Measurements from ENCODE around the gene IGSF22.

The IGSF22 gene

DNA sequence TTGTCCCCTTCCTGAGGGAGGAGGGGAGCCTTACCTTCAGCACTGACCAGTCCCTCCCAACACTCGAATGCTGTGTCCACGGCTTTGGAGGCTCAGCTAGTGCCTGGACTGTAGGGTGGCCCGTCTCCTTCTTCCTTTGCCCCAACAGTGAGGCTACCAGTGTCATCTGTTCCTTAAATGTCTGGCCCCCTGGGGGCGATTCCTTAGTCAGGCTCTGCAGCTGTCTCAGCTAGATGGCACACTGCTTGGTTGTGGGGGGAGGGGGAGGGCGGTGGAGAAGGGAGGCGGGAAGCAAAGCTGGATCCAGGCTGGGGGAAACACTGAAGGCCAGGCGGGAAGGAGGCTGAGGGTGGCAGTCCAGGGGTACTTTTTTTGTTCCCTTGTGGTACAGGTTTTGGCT, at the start of gene IGSF22:
Gene IGSF22 (minus strand): TSS at position 149 of the 400 bp plus-strand sequence. CDS start 1,952 bp downstream, outside the sequence.
- FAIRE-seq, result no peak

DNA sequence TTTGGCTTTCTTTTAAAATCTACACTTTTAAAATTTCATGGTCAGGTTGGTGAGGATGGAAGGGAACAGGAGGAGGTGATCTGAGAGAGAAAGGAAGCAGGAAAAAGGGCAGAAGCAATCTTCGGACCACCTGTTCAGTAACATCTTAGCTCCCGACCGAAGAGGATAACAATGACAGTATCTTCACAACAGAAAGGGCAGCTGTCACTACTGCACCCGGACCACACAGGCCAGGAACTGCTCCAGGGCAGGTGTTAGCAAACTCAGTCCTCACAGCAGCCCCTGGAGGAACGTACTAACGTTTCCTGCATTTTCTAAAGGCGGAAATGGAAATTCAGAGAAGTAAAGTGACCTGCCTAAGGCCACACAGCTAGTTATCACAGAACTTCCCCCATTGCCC, 48.8 kb upstream of the IGSF22 start:
- FAIRE-seq, result no peak

DNA sequence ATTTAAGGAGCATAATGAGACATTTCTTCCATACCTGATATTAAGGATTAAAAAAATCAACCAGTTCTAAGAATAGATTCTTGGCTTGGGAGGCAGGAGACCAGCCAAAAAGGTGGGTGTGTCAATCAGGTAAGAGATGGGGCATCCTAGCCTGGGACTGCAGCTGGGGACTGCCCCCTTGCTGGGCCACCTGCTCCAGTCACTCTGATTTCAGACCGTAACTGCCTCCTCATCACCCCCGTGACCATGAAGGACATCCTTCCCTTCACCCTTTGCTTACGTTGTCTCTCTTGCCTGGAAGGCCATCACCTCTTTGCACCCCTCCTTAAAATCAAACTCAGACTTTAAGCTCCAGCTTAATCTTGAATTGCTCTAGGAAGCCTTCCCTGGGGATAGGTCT, 47.7 kb upstream of the IGSF22 start:
- no peak for FAIRE-seq

DNA sequence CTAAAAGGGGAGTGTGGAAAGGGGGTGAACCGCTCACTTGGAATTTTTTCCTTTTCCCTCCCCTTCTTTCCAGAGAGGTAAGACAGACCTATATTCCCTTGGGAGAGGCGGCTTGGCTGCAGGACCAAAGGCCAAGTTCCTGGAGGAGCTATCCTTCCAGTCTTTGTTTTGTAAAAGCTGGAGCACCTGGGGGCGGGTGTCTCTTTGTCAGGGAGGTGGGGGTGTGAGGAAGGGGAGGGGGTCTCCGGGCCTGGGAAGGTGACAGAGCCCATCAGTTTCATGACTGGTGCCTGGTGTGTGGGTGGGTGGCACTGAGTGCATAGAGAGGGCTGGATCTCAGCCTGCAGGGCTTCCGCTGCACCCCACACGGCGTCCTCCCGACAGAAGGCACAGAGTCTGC, 47.1 kb upstream of the IGSF22 start:
- FAIRE-seq, result no peak

DNA sequence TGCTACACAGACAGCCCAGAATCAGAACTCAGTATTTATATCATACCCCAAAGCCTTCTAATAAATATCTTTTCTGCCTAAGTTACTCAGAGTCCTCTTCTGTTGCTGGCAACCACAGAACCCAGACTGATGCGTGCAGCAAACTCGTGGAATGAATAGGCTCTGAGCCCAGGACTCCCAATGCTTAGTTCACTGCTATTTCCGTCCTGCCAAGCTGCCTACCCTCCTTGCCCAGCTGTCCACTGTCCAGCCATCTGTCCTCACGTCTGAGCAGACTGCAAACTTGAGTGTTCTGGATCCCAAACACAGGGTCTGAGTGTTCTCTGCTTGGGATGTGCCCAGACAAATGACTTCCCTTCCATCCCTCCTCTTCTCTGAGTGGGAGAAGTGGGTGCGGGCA, 46.2 kb upstream of the IGSF22 start:
- no peak for FAIRE-seq

DNA sequence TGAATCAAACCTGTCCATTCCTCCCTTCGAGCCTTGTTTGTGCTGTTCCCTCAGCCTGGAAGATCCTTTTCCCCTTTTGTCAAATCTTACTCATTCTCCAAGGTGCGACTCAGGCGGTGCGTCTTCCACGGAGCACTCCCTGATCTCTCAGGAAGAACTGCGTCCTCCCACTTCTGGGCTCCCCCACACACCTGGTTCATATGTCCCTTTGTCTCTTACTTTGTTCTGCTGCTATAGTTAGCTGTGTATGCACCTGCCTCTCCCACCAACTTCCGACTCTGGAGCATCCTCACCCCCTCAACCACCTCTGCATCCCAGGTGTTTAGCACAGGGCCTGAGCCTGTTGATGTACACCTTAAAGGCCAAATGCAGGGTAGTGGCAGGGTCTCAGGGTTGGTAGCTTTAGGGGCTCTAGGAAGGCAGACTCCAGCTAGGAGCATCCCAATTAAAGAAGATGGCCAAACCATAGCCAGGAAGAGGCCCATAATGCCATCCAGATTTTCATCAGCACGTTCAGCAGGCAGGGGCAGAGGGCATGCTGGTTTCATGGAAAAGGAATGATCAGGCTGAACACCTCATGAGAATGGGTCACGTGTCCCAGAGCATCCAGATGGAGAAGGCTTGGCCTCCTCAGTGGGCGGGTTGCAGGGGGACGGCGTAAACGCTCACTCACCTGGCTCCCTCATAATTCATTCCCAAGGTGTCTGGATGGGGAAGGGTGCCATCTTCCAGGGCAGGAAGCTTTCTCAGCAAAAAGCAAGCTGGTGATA, 45.5 kb upstream of the IGSF22 start:
- no peak for FAIRE-seq

DNA sequence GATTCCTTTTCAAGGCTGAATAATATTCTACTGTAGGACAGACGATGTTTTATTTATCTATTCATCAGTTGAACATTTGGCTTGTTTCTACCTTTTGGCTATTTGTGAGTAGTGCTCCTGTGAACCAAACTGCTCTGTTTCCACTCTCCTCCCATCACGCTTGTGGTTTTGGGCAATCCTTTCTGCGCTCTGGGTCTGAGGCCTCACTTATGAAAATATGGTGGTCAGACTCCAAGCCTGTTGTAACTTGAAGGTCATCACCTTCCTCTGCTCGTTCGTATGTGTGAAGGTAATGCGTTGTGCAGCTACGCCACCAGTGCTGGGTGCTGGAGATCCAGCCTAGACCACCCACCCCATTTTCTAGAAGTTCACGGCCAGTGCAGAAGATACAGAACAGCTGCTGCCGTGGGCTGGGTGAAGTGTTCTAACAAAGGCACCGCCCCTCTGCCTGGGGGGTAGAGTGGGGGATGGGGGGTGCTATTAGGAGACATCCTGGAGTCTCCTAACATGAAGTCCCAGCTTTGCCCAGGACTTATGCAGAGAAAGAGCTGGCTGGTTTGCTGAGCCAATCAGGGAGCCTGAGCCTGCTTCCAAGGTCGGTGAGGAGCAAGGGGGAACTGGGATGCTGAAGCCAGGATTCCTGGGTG, 44.6 kb upstream of the IGSF22 start:
- no peak for FAIRE-seq

DNA sequence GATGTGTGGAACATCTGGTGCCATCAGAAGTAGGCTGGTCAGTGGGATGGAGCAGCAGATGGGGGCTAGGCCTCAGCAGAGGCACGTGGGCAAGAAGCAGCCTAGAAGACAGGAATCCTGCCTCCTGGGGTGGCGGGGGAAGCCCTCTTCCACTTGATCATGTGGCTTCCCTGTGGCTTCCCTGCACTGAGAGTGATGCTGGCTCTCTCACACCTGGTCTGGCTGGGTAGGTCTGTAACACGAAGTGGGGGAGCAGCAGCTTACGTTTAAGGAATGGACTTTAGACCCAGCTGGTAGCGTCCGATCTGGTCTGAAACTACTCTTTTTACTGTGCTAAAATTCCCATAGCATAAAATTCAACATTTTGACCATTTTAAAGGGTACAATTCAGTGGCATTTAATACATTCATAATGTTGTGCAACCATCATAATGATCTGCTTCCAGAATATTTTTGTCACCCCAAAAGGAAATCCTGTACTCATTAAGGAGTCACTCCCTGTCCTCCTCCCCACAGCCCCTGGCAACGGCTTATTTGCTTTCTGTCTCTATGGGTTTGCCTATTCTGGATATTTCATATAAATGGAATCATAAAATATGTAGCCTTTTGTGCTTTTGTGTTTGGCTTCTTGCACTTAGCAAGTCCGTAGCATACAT, 43.9 kb upstream of the IGSF22 start:
- no peak for FAIRE-seq

DNA sequence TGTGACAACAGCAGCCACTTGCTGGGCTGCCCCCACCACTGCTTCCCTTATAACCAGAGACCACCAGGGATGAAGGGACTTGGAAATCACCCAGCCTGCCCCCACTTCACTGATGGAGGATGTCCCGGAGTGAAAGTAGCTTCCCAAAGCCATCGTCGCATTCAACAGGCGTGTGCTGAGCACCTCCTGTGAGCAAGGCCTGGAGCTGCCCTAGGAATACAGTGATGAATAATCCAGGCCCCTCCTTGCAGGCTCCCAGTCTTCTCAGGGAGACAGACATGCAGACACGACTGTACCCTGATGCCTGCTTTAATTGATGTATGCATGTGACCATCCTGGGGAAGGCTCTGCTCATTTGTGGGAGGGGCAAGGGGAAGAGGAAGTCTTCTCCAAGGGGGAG, 43.0 kb upstream of the IGSF22 start:
- no peak for FAIRE-seq

DNA sequence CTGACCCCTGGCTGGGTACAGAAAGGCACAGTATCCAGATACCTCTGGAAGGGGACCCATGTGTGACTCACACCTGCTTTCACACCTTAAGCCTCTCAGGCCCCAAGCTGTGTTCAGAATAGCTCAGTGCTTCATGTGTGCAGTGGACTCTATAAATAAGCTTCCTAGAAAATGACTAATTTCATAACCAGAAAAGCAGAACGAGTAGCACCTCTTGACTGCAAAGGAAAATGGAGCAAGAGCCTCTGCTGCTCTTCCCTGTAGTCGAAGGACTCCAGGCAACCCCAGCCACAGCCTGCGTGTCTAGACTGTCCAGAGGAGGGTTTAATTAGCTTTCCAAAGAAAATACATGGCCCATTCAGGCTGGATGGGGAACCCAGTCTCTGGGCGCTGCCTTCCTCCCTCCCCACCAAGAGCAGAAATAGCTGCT, 42.5 kb upstream of the IGSF22 start:
- FAIRE-seq, result no peak

DNA sequence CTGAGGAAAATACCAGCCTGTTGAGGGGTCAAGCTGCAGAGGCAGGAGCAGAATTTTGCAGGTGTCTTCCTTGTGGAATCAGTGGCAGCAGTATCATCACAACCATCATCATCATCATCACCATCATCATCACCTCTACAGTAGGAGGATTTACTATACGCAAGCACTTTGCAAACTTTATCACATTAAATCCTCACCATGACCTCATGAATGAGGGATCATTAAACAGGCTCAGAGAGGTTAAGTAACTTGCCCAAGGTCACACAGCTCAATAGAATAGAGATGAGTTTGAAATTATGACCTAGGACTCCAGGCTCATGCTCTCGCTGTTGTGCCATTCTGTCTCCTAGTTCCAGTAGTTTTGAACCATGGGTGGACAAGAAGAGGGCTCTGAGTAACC, 40.0 kb upstream of the IGSF22 start:
- no peak for FAIRE-seq

DNA sequence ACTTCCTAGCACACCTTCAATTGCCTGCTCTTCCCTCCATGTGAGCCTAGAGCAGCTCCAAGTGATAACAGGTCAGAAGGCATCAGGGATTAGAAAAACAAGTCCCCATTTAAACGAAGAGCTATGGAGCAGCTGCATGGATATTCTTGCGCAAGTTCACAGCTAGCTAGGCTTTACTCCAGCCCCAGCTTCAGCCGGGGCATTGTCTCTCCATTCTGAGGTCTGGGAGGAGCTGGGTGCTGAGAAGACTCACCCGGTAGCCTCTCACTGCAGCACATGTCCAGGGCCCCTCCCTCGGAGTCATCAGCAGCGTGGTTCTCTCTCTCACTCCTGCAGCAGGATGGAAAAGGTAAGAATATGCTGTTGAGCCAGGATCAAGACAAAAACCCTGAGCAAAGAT, 39.6 kb upstream of the IGSF22 start:
- no peak for FAIRE-seq

DNA sequence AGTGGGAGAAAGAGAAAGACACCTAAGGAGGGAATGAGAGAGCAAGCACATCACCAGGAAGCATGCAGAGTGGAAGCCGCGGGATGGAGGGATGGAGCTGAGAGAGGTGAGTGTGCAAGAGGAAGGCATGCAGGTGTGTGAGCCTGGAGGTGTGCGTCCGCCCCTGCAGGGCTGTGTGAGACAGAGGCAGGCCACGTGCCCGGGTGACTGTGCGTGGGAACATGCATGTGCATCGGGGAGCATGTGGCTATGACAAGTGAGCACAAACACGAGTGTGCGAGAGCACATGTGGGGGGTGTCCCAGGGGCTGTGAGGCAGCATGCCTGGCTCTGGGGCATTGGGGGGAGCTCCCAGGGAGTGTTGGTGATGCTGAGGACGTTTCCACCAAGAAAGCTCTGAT, 35.8 kb upstream of the IGSF22 start:
- FAIRE-seq, result no peak

DNA sequence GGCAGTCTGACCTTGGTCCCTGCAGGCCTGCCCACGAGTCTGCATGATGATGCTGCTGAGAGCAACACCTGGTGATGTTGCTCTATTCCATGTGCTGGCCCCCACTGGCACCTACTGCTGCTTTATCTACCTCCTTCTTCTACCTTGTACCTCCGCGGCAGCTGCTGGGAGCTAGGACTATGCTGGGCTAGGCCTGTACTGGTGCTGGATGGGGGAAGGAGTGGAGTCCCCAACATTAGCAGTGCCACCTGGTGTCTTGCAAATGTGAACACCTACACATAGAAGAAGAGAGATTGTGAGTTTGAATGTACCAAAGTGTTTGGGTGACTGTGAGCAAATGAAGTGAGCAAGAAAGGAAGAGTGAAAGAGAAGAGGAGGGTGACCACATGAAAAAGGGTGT, 35.2 kb upstream of the IGSF22 start:
- no peak for FAIRE-seq

DNA sequence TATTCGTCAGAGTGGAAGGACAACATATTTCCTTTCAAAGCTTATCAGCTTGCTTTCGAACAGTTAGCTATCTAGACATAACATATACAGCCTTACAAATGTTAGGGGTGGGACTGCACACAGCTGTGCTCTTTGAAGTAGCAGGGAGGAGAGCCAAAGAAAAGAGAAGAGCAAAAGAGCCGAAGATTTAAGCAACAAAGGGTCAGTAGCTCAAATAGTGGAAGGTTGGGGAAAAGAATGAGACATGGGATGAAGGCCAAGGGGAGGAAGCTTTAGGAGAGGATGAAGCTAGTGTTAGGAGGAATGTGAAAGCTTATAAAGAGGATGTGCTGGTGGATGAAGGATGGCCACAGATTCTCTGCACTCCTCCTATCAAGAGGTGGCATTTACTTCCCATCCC, 31.8 kb upstream of the IGSF22 start:
- FAIRE-seq, result no peak

DNA sequence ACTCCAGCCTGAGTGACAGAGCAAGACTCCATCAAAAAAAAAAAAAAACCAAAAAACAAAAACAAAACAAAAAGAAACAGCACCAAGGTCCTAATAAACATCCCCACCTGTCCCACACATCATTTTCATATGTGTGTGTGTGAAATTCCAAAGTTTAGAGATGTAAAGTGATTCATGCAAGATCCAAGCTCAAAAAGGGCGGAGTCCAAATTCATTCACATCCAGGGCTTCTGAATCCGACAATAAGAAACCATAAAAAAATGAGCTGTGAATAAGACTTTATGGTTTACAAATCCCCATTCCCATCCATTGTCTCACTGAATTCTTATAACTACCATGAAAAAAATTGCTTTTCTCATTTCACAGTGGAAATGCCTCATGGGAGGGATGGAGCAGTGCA, 30.9 kb upstream of the IGSF22 start:
- no peak for FAIRE-seq

DNA sequence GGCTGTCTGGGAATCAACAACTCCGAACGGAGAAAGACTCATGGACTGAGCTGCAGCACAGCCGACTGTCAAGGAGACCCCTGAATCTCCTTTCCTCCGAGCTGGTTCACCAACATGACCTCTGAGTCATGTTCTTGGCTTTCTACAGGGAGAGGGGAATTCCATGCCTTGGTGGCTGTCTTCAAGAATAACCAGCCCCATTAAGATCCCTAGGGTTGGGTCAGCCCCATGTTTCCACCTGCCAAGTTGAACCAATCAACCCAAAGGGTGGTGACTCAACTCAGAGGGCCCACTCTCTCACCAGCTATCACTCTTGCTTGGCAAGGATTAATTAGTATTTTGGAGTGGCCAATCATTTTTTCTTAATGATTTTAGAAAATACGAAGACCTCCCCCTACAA, 28.3 kb upstream of the IGSF22 start:
- FAIRE-seq, result no peak

DNA sequence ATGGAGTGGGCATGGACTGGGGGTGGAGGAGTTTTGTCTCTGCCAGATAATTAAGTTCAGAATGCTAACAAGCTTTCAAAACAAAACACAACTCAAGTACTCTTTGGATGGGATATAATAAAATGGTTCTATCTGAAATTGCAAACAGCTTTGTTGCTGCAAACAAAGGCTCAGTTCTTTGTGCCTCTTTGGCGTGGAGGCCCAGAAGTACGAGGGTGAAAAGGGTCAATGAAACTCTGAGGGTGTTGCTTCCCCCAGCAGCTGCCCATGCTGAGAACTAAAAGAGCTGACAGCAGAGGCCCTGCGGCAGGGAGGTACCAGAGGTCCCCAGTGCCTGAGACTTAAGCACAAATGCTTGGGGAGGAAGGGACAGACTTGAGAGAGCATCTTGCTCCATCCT, 26.5 kb upstream of the IGSF22 start:
- no peak for FAIRE-seq

DNA sequence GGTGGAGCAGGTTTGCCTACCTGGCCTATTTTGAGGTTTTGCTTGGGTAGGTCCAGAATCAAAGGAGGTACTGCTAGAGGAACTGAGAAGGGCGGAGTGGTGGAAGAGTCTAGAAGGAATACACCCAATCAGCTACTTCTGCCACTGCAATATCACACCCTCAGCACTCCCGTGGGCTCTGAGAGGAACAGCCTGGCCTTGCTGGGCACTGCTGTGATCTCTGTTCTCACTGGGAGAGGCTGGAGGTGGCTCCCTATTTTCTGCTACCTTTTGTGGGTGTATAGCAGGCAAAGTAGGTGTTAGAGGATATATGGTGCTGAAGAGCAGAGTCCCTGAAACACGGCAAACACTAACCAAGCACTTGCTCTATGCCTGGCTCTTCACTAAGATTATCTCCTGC, 25.0 kb upstream of the IGSF22 start:
- no peak for FAIRE-seq

DNA sequence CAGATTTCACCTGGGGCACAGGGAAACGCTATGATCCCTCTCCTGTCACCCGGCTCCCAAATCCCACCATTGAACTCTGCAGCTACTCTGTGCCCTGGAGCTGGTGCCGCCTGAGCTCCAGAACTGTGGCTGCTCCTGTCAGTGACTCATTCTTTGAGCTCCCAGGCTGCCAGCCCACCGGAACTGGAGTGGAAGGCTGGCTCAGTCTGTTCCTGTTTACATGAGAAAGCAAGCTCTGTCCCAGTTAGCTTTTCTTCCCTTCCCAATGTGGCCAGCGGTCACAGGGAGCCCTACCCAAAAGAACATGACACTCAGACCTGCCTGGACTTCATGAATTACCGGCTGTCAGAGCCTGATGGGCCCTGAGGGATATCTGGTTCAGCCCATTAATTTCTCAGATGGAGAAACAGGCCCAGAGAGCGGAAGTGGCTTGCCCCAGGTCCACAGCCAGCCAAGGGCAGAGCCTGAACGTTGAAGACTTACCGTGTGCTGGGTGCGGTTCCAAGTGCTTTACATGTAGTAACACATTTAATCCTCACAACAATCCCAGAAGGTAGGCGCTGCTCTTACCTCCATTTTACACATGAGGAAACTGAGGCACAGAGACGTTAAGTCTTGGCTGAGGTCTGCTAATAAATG, 23.8 kb upstream of the IGSF22 start:
- FAIRE-seq, result no peak

DNA sequence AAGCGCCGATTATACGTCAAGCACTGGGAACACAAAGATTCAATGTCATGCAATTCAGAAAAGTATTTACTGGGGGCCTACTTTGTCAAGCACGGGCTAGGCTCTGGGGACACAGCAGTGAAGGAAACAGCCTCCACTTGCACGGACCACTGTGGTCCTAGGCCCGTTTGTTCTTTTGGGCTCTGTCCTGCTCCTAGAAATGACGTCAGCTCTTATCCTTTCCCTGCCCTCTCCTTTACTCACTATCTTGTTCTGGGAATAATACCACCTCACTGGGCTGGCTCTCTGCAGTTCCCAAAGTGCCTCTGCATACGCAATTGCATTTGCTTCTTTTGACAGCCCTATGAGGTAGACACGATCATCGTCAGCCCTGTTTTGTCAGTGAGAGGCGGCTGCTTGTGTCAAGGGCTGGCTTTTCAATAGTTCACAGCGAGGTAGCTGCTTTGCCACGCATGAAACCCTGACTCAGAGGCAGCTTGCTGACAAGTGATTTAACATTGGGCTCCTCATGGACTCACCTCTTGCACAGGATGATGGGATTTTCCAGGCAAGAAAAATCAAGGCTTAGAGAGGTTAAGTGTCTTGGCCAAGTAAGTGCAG, 22.9 kb upstream of the IGSF22 start:
- no peak for FAIRE-seq

DNA sequence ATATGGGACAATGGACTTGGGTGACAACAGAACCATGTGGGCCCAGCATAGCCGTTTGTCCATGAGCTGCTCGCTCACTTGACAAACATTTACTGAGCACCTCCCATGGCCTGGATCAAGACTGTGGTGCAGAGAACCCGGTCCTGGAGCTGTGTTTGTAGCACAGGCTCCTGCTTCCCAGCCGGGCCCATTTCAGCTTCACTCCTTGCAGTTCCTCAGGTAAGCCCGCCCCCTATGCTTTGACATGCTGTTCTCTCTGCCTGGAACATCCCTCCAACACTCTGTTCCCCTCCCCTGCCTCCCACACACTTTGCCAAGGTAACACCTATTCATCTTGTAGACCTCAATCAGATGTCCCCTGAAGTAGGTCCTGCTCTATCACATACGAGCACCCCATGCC, 19.3 kb upstream of the IGSF22 start:
- FAIRE-seq, result no peak

DNA sequence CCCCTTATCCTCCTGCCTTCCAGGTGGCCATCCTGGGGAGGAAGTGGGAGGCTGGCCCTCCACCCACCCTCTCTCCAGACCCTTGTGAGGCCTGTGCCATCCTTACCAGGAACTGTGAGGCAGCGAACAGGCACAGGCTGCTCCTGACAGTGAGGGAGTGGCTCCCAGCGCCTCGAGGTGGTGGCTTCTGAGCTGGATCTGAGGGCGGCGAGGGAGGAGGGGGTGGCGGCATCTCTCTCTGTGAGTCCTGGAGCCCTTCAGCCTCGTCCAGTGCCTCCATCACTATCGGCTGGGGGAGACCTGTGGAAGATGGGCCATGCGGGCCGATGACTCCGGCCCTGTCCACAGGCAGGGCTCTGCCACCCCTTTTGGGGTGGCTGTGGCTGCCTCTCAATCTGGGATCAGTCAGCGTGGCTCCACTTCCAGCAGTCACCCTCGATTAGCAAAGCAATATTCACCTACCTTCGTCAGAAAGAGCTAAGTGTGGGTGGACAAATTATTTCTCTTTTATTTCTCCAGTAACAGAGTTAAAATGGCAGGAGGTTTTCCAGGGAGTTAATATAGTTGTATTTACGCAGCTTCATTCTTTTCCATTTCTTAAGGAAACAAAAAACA, 18.0 kb upstream of the IGSF22 start:
- no peak for FAIRE-seq
